ENCODE measurements around the gene BPIFB2. TPM values are rescaled to one million over a fixed set of nuclear protein-coding genes. Genes with fewer than 3 reads are reported as not detected.

The BPIFB2 gene
- total and polyA plus RNA-seq, 9 donors = 0.26 TPM; not detected in 8

GRCh38 chr20:33072362-33072761, 64.9 kb downstream of the BPIFB2 start:
- Histone ChIP-seq H3K9me3 (no peaks in the 10 kb centered on the region), H3K4me1 (ENCODE audit: insufficient read depth) (no peaks in the 10 kb centered on the region), H3K36me3 (no peaks in the 10 kb centered on the region), H3K27me3 (no peaks in the 10 kb centered on the region), H3K4me3 (no peak overlapping the region), H3K27ac (no peak overlapping the region)
- 83 to 85% (median 83%) methylated on average over 4 of the region's 4 CpGs for WGBS, 3 donors
- DNase-seq = no peak
- TF ChIP-seq POLR2A (IDR thresholded peaks at IDR 0.05) (no peak), EP300 (IDR thresholded peaks at IDR 0.05) (no peak), CTCF (IDR thresholded peaks at IDR 0.05) (no peak)
- intact Hi-C loops (cut with DNase I) = no loop called here

DNA sequence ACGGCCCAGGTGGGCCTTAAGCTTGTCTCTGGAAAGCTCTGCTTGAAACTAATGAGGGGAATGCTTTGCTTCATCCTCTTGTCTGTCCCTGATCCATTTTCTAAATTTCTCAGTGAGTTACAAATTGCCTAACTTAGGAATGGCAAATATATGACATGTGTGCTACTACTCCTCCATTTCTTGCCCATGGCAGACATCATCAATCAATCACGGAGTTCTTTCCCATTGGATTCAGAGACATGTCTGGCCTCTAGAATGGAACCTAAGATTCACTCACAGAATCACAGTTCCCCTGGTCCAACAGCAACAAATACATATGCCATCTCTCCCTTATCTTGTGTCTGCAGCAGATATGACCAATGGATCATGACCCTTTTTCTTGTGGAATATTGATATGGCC, 65.3 kb downstream of the BPIFB2 start:
- intact Hi-C loops (cut with DNase I) = no loop called here
- no peak overlapping the region for H3K27ac ChIP-seq
- TF ChIP-seq EP300 (IDR thresholded peaks at IDR 0.05) (no peak), POLR2A (IDR thresholded peaks at IDR 0.05) (no peak), CTCF (IDR thresholded peaks at IDR 0.05) (no peak)

More for the DNA sequence above, 65.3 kb downstream of the BPIFB2 start:
- Histone ChIP-seq H3K4me3 (no peak overlapping the region), H3K4me1 (ENCODE audit: insufficient read depth) (no peaks in the 10 kb centered on the region), H3K9me3 (no peaks in the 10 kb centered on the region), H3K27me3 (no peaks in the 10 kb centered on the region), H3K36me3 (no peaks in the 10 kb centered on the region)
- 68 to 80% (median 77%) methylated on average over 2 of the region's 2 CpGs for WGBS, 3 donors
- DNase-seq = no peak

Other genes with a start within 250 kb of the BPIFB2 start
- 1 to 10 TPM in 2 of 7 donors, under 1 TPM in 5; 0.46 to 2.1 (median 0.80) TPM for gene DNMT3B, start 245.3 kb upstream of the BPIFB2 start, total RNA-seq
- 1 to 10 TPM in 1 of 2 donors, under 1 TPM in 1; 0.67 to 1.0 TPM for gene DNMT3B, start 245.3 kb upstream of the BPIFB2 start, polyA plus RNA-seq
- 10 to 100 TPM; 43.3 to 94.1 (median 83.2) TPM for gene MAPRE1, start 187.8 kb upstream of the BPIFB2 start, total RNA-seq
- 100 to 1,000 TPM in 1 of 2 donors, 10 to 100 TPM in 1; 34.9 to 110 TPM for gene MAPRE1, start 187.8 kb upstream of the BPIFB2 start, polyA plus RNA-seq
- gene EFCAB8, start 148.8 kb upstream of the BPIFB2 start, total RNA-seq = under 1 TPM in 2 of 7 donors, not detected in 5; 0.08 to 0.20 TPM
- gene EFCAB8, start 148.8 kb upstream of the BPIFB2 start, polyA plus RNA-seq = not detected
- not detected for gene SUN5, start 3.3 kb upstream of the BPIFB2 start, total RNA-seq
- not detected for gene SUN5, start 3.3 kb upstream of the BPIFB2 start, polyA plus RNA-seq
- gene BPIFB6, start 23.9 kb downstream of the BPIFB2 start, total RNA-seq = not detected
- gene BPIFB6, start 23.9 kb downstream of the BPIFB2 start, polyA plus RNA-seq = not detected
- gene BPIFB3, start 46.2 kb downstream of the BPIFB2 start, total RNA-seq = under 1 TPM in 1 of 7 donors, not detected in 6; 0.15 TPM
- not detected for gene BPIFB3, start 46.2 kb downstream of the BPIFB2 start, polyA plus RNA-seq
- not detected for gene BPIFB4, start 71.9 kb downstream of the BPIFB2 start, total RNA-seq
- gene BPIFB4, start 71.9 kb downstream of the BPIFB2 start, polyA plus RNA-seq = not detected
- not detected for gene BPIFA2, start 160.5 kb downstream of the BPIFB2 start, total RNA-seq
- not detected for gene BPIFA2, start 160.5 kb downstream of the BPIFB2 start, polyA plus RNA-seq
- not detected for gene BPIFA3, start 209.6 kb downstream of the BPIFB2 start, total RNA-seq
- not detected for gene BPIFA3, start 209.6 kb downstream of the BPIFB2 start, polyA plus RNA-seq
- gene BPIFA1, start 228.3 kb downstream of the BPIFB2 start, total RNA-seq = not detected
- gene BPIFA1, start 228.3 kb downstream of the BPIFB2 start, polyA plus RNA-seq = not detected